Suprapubic skin (tissue), 4 donors: ENCODE measurements around the gene PPP6R3. TPM values are rescaled to one million over a fixed set of nuclear protein-coding genes. Genes with fewer than 3 reads are reported as not detected.

Source experiments
- DNase-seq, 2 donors: peaks; one replicate each; pipeline ENCODE4 v3.0.0-alpha.2; 2019; ENCODE audit warnings: low spot score in 2 of 2
- H3K27ac ChIP-seq: fragments of 200-600 bp; sonication (generic); one replicate; pipeline ENCODE4 v1.5.1; 2019
- H3K27me3 ChIP-seq: fragments of 200-600 bp; sonication (generic); one replicate; pipeline ENCODE4 v1.5.1; 2019
- H3K36me3 ChIP-seq: fragments of 200-600 bp; sonication (generic); one replicate; pipeline ENCODE4 v1.5.1; 2019
- H3K4me1 ChIP-seq: fragments of 200-600 bp; sonication (generic); one replicate; pipeline ENCODE4 v1.5.1; 2019
- H3K4me3 ChIP-seq: fragments of 200-600 bp; sonication (generic); one replicate; pipeline ENCODE4 v1.5.1; 2019; ENCODE audit warnings: mild to moderate bottlenecking
- H3K9me3 ChIP-seq: fragments of 200-600 bp; sonication (generic); one replicate; pipeline ENCODE4 v1.5.1; 2019
- CTCF ChIP-seq, 2 donors: fragments of 200-600 bp in 1 of 2; fragments of 450-650 bp in 1 of 2; sonication (generic) in 1 of 2; IDR thresholded peaks; one replicate each; pipeline ENCODE4 v1.5.1; 2016 to 2019; ENCODE audit warnings: antibody characterized with exemption in 2 of 2, mild to moderate bottlenecking in 1 of 2, moderate library complexity in 1 of 2
- EP300 ChIP-seq: sonication (generic); formaldehyde crosslinking; IDR thresholded peaks from one replicate; pipeline ENCODE4 v1.6.1; 2017; ENCODE audit warnings: antibody characterized with exemption
- POLR2A ChIP-seq, 2 donors: fragments of 450-650 bp; IDR thresholded peaks; one replicate each; pipeline ENCODE4 v1.6.1; 2017; ENCODE audit warnings: antibody characterized with exemption in 2 of 2, mild to moderate bottlenecking in 2 of 2, moderate library complexity in 2 of 2
- POLR2AphosphoS5 ChIP-seq, 3 donors: sonication (generic); formaldehyde crosslinking; IDR thresholded peaks; one replicate each; pipeline ENCODE4 v1.6.1; 2017; ENCODE audit warnings: antibody characterized with exemption in 3 of 3
- WGBS: methylation state at CpG from one replicate; pipeline ENCODE4 v1.1.5; 2018; 5-methylcytosine and 5-hydroxymethylcytosine counted together
- total RNA-seq, 4 donors: library from RNA; depleted of rRNA; stranded (reverse); fragments of >200 nt; gene quantifications; one replicate each; pipeline ENCODE4 v1.1.0, GENCODE V29; 2016

PPP6R3 gene
- total RNA-seq, 4 donors from 2014 or later: 81.8 to 197 (median 97.0) TPM

- no peak overlapping the region for H3K4me3 ChIP-seq
- H3K27ac ChIP-seq: no peak overlapping the region
- no peak for DNase-seq
- TF ChIP-seq CTCF (IDR thresholded peaks at IDR 0.05): peak in 1 of 2 donors; percentile 43
- no peak for TF ChIP-seq EP300
- 79% methylated on average over 6 of the region's 6 CpGs for WGBS
- no peaks in the 10 kb centered on the region for H3K9me3 ChIP-seq
- H3K36me3 ChIP-seq: peaks cover 62% of the 10 kb centered on the region
- no peaks in the 10 kb centered on the region for H3K27me3 ChIP-seq
- H3K4me1 ChIP-seq: peaks cover 14% of the 10 kb centered on the region
These were observed 123.5 kb downstream of the PPP6R3 start for GRCh38 chr11:68584097-68584496.

GRCh38 chr11:68584991-68585524, 124.5 kb downstream of the PPP6R3 start:
- H3K9me3 ChIP-seq: no peaks in the 10 kb centered on the region
- TF ChIP-seq POLR2AphosphoS5 (IDR thresholded peaks at IDR 0.05): no peak
- TF ChIP-seq POLR2A (IDR thresholded peaks at IDR 0.05): no peak
- TF ChIP-seq EP300: no peak
- TF ChIP-seq CTCF (IDR thresholded peaks at IDR 0.05): no peak
- DNase-seq: no peak
- peaks cover 60% of the 10 kb centered on the region for H3K36me3 ChIP-seq
- no peak overlapping the region for H3K27ac ChIP-seq
- 81% methylated on average over 6 of the region's 6 CpGs for WGBS
- no peaks in the 10 kb centered on the region for H3K27me3 ChIP-seq
- H3K4me1 ChIP-seq: peaks cover 14% of the 10 kb centered on the region
- no peak overlapping the region for H3K4me3 ChIP-seq

GRCh38 chr11:68589547-68590216, 129.1 kb downstream of the PPP6R3 start:
- TF ChIP-seq EP300 (no peak), POLR2A (IDR thresholded peaks at IDR 0.05) (no peak), POLR2AphosphoS5 (IDR thresholded peaks at IDR 0.05) (no peak), CTCF (IDR thresholded peaks at IDR 0.05) (no peak)
- H3K27ac ChIP-seq: no peak overlapping the region
- DNase-seq: no peak
- no peaks in the 10 kb centered on the region for H3K9me3 ChIP-seq
- no peak overlapping the region for H3K4me3 ChIP-seq
- H3K27me3 ChIP-seq: no peaks in the 10 kb centered on the region
- H3K36me3 ChIP-seq: peaks cover 93% of the 10 kb centered on the region
- WGBS: 88% methylated on average over 7 of the region's 7 CpGs
- H3K4me1 ChIP-seq: no peaks in the 10 kb centered on the region

GRCh38 chr11:68591719-68592118, 131.2 kb downstream of the PPP6R3 start:
- Histone ChIP-seq H3K36me3 (peaks cover 88% of the 10 kb centered on the region), H3K4me3 (no peak overlapping the region), H3K9me3 (no peaks in the 10 kb centered on the region), H3K4me1 (no peaks in the 10 kb centered on the region), H3K27me3 (no peaks in the 10 kb centered on the region), H3K27ac (no peak overlapping the region)
- DNase-seq: no peak
- TF ChIP-seq EP300: no peak
- no peak for TF ChIP-seq POLR2A (IDR thresholded peaks at IDR 0.05)
- TF ChIP-seq POLR2AphosphoS5 (IDR thresholded peaks at IDR 0.05): no peak
- no peak for TF ChIP-seq CTCF (IDR thresholded peaks at IDR 0.05)
- WGBS: 96% methylated on average over 5 of the region's 5 CpGs

- peaks cover 86% of the 10 kb centered on the region for H3K36me3 ChIP-seq
- no peak for TF ChIP-seq POLR2AphosphoS5 (IDR thresholded peaks at IDR 0.05)
- no peak for TF ChIP-seq CTCF (IDR thresholded peaks at IDR 0.05)
- no peak for TF ChIP-seq EP300
- TF ChIP-seq POLR2A (IDR thresholded peaks at IDR 0.05): no peak
- DNase-seq: no peak
- 85% methylated on average over 2 of the region's 2 CpGs for WGBS
- H3K4me1 ChIP-seq: no peaks in the 10 kb centered on the region
- no peaks in the 10 kb centered on the region for H3K9me3 ChIP-seq
- no peak overlapping the region for H3K4me3 ChIP-seq
- H3K27me3 ChIP-seq: no peaks in the 10 kb centered on the region
- no peak overlapping the region for H3K27ac ChIP-seq
These were observed 132.9 kb downstream of the PPP6R3 start for GRCh38 chr11:68593441-68593840.
